NCI-H2227 (cell line): Measurements from ENCODE around the gene ACTR8.
A peak's percentile ranks its signal among the peaks of the same experiment; 100 is the strongest.
"Not testable (repeated sequence)": the region's sequence is repeated elsewhere in the genome, so short reads cannot be mapped to it uniquely, and the experiment has no call there.

Experiments used
- DNase-seq: peaks from one replicate; lab custom pipeline; 2025; ENCODE audit not compliant: unreplicated experiment; lab: John Stamatoyannopoulos, UW

ACTR8 gene, protein sequence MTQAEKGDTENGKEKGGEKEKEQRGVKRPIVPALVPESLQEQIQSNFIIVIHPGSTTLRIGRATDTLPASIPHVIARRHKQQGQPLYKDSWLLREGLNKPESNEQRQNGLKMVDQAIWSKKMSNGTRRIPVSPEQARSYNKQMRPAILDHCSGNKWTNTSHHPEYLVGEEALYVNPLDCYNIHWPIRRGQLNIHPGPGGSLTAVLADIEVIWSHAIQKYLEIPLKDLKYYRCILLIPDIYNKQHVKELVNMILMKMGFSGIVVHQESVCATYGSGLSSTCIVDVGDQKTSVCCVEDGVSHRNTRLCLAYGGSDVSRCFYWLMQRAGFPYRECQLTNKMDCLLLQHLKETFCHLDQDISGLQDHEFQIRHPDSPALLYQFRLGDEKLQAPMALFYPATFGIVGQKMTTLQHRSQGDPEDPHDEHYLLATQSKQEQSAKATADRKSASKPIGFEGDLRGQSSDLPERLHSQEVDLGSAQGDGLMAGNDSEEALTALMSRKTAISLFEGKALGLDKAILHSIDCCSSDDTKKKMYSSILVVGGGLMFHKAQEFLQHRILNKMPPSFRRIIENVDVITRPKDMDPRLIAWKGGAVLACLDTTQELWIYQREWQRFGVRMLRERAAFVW

GRCh38 chr3:53881691-53882593, at the start of gene ACTR8:
Gene ACTR8 (minus strand): TSS chr3:53882152. CDS start chr3:53882101, 51 bp downstream.
- peak; percentile 83 for DNase-seq

GRCh38 chr3:53927208-53927872, 45.4 kb upstream of the ACTR8 start:
- DNase-seq = not testable (repeated sequence)

GRCh38 chr3:53921296-53921695, 39.3 kb upstream of the ACTR8 start:
- DNase-seq = no peak

DNA sequence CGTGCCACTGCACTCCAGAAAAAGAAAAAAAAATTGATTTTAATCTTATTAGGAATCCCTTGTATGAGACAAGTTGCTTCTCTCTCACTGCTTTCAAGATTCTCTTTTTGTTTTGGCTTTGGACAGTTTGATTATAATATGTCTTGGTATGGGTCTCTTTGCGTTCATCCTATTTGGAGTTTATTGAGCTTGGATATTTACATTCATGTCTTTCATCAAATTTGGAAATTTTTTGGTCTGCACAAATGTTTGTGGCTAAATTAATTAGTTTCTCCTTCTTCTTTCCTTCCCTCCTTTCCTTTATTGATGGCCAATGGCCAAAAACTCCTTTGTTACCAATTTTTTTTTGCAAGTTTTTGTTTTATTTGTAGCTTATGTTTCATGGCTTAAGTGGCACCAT, 37.8 kb upstream of the ACTR8 start:
- no peak for DNase-seq

DNA sequence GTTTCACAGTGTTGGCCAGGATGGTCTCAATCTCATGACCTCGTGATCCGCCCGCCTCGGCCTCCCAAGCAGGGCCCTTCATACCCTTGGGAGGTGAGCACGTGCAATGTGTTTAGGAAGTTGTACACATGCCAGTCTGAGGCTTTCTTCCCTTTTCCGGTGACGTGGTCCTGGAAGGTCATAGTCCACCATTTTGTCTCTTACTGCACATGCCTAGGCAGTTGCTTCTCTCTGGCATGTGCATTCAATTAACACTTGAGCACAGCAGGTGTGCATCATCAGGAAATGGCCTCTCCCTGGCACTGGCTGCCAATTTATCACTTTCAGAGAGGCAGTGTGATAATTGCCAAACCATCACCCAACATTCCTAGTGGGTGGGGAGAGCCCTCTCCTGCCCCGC, 31.4 kb upstream of the ACTR8 start:
- no peak for DNase-seq

DNA sequence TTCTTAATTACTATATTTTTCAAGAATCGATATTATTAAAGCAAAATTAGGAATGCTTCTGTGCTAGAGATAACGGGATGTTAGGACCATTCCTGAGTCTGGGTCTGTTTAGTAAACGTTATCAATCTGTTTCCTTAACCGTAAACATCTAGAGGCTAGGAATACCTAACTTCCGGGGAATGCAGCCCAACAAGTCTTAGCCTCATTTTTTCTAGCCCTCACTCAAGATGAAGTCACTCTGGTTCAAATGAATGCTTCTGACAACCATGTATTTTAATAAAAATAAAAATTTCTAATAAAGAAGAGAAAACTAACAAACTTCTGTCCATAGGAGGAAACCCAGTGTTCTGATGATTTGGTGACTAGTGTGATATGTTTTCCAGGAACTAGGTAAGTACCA, 20.8 kb upstream of the ACTR8 start:
- DNase-seq = no peak

- DNase-seq = no peak
Observed at GRCh38 chr3:53902067-53902466, 20.1 kb upstream of the ACTR8 start.

DNA sequence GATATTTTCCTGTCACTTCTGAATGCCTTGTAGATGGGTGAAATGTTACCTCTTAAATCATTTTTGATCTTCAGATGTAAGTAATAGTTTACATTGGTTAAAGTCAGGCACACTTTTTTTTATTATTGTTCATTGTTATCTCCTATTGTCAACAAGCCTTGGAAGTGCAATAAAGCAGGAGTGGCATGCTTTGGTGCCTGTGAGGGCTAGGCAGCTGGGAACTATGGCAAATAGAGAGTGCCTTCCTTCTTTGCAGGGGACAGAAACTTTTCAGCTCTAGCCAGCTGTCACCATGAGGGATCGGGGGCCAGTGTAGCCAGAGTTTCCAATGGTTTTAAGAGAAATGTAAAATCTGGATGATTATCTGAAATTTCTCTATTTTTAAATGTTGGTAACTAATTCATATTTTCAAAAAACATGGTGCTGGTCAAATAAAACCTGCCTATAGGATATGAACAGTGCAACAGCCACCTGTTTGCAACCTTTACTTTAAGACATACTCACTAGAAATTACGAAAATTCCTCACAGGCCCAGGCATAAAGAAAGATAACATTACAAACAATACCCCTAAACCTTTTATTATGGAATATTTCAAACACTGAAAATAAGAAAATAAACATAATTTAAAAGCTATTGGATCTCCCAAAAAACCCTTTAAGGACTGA, 18.8 kb upstream of the ACTR8 start:
- no peak for DNase-seq

DNA sequence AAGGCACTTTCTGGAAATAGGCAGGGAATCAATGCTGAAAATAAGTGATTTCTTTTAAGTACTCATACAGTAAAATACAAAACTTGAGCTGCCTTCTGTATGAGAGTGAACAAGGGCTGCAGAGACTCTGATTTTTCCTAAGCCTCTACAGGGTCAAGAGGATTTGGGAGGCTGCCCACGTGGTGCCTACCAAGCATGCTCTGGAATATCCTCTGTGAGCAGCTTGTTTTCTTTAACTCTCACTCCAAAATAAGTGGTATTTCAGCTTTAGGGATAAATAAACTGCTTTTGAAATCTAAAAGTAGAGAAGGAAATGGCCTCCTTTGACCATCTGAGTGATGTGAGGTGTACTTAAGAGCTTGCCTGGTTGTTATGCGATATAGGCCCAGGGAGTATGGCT, 17.8 kb upstream of the ACTR8 start:
- DNase-seq = no peak

GRCh38 chr3:53892286-53892637, 10.3 kb upstream of the ACTR8 start:
- DNase-seq = no peak

GRCh38 chr3:53891497-53892285, 9.7 kb upstream of the ACTR8 start, which contains the start of gene SELENOK:
Gene SELENOK (minus strand): TSS chr3:53891859.
- DNase-seq = peak; percentile 97

GRCh38 chr3:53890726-53891475, 8.9 kb upstream of the ACTR8 start:
- DNase-seq = peak; percentile 37

DNA sequence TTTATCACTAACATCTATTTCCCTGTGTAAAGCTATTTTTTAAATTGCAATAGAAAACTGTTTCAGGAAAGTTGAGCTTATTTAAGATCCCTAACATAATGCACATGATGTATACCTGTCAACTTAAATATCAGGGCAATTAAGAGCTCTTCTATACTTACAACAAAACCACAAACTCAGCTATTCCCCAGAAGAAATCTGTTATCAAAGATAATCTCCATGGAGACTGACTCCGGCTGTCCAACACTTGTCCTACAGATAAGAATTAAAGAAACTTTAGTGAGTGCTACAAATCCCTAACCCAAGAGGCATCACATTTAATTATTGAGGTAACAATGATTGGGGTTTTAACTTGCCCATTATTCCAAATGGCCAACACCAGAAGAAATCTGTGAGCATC, 6.3 kb upstream of the ACTR8 start:
- DNase-seq = no peak

GRCh38 chr3:53887446-53887845, 5.5 kb upstream of the ACTR8 start:
- DNase-seq = no peak

DNA sequence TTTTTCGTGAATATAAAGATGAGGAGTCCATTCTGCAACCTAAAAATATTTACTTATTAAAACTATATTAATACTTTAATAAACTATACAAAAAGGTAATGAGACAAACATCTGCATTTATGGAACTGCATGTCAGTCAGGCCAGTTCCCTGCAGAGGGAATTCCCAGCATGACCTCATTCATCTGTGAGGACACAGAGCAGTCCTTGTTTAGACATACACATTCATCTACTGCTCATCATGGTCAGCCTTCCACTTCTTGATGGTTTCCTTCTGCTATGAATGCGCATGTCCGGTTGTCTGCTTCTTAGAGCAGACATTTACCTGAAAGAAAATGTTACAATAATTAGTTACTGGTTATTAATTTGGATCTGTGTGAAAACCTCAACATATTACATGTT, 3.3 kb upstream of the ACTR8 start:
- no peak for DNase-seq

- no peak for DNase-seq
Observed at GRCh38 chr3:53884623-53885022, 2.7 kb upstream of the ACTR8 start.

GRCh38 chr3:53883008-53883407, 1.1 kb upstream of the ACTR8 start:
- no peak for DNase-seq

- DNase-seq = no peak
Observed at GRCh38 chr3:53880396-53881345, 1.3 kb downstream of the ACTR8 start.
